ENCODE measurements around the gene TNPO3. TPM values are rescaled to one million over a fixed set of nuclear protein-coding genes. Genes with fewer than 3 reads are reported as not detected.
A peak's percentile ranks its signal among the peaks of the same experiment; 100 is the strongest.

The TNPO3 gene
- total RNA-seq, 1 donor from 2014 or later: 28.6 TPM

- DNase-seq (ENCODE audit: low spot score) (peak; percentile 54), ATAC-seq (peak; percentile 48)
- intact Hi-C loops (cut with DNase I): no loop called here
Measured at GRCh38 chr7:128934361-128935341, 120.3 kb downstream of the TNPO3 start.

- ATAC-seq: peak; percentile 72
- DNase-seq (ENCODE audit: low spot score): peak; percentile 61
- intact Hi-C loops (cut with DNase I): no loop called here
Measured at GRCh38 chr7:128933180-128933891, 121.6 kb downstream of the TNPO3 start.

- intact Hi-C loops (cut with DNase I): no loop called here
- no peak for DNase-seq (ENCODE audit: low spot score)
- no peak for ATAC-seq
Measured at GRCh38 chr7:128932862-128933179, 122.1 kb downstream of the TNPO3 start.

- ATAC-seq: no peak
- intact Hi-C loops (cut with DNase I): no loop called here
- DNase-seq (ENCODE audit: low spot score): peak; percentile 51
Measured at GRCh38 chr7:128931965-128932861, 122.7 kb downstream of the TNPO3 start.

GRCh38 chr7:128931190-128931798 is 123.6 kb downstream of the TNPO3 start:
- DNase-seq (ENCODE audit: low spot score): peak; percentile 41
- intact Hi-C loops (cut with DNase I): no loop called here
- ATAC-seq: no peak

- DNase-seq (ENCODE audit: low spot score) (peak; percentile 30), ATAC-seq (no peak)
- intact Hi-C loops (cut with DNase I): no loop called here
Measured at GRCh38 chr7:128928882-128929788, 125.8 kb downstream of the TNPO3 start.

GRCh38 chr7:128928159-128928813 is 126.6 kb downstream of the TNPO3 start:
- DNase-seq (ENCODE audit: low spot score) (peak; percentile 17), ATAC-seq (no peak)
- intact Hi-C loops (cut with DNase I): no loop called here

- intact Hi-C loops (cut with DNase I): no loop called here
- no peak for DNase-seq (ENCODE audit: low spot score)
- ATAC-seq: no peak
Measured at GRCh38 chr7:128924707-128925588, 130.0 kb downstream of the TNPO3 start.

GRCh38 chr7:128923411-128923800 is 131.5 kb downstream of the TNPO3 start:
- DNase-seq (ENCODE audit: low spot score) (peak; percentile 14), ATAC-seq (no peak)
- intact Hi-C loops (cut with DNase I): no loop called here

GRCh38 chr7:128922496-128923410 is 132.2 kb downstream of the TNPO3 start:
- DNase-seq (ENCODE audit: low spot score) (peak; percentile 43), ATAC-seq (no peak)
- intact Hi-C loops (cut with DNase I): no loop called here

GRCh38 chr7:128921866-128922440 is 133.0 kb downstream of the TNPO3 start:
- DNase-seq (ENCODE audit: low spot score): peak; percentile 35
- intact Hi-C loops (cut with DNase I): no loop called here
- ATAC-seq: no peak

- DNase-seq (ENCODE audit: low spot score) (peak; percentile 53), ATAC-seq (no peak)
- intact Hi-C loops (cut with DNase I): no loop called here
Measured at GRCh38 chr7:128920913-128921582, 133.9 kb downstream of the TNPO3 start.

GRCh38 chr7:128919881-128920799 is 134.8 kb downstream of the TNPO3 start:
- DNase-seq (ENCODE audit: low spot score) (peak; percentile 50), ATAC-seq (no peak)
- intact Hi-C loops (cut with DNase I): no loop called here

GRCh38 chr7:128919241-128919640 is 135.7 kb downstream of the TNPO3 start:
- intact Hi-C loops (cut with DNase I): no loop called here
- ATAC-seq: no peak
- DNase-seq (ENCODE audit: low spot score): peak; percentile 42
